Tibial artery (tissue), 4 donors: ENCODE measurements around the gene CDH5.
A peak's percentile ranks its signal among the peaks of the same experiment; 100 is the strongest.

Experiments
- DNase-seq, 2 donors: peaks; one replicate each; pipeline ENCODE4 v3.0.0-alpha.2; 2019
- H3K27ac ChIP-seq, 2 donors: fragments of 200-600 bp; sonication (generic) in 1 of 2; 1 replicate in 1 of 2; 2 replicates in 1 of 2; pipeline ENCODE4 v1.5.1; 2018 to 2019; ENCODE audit warnings: mild to moderate bottlenecking in 1 of 2
- H3K27me3 ChIP-seq, 2 donors: fragments of 200-600 bp; sonication (generic) in 1 of 2; one replicate each; pipeline versions ENCODE4 v1.5.1 to v1.6.0; 2016 to 2019
- H3K36me3 ChIP-seq, 3 donors: fragments of 200-600 bp; sonication (generic) in 2 of 3; one replicate each; pipeline ENCODE4 v1.5.1; 2016 to 2019; ENCODE audit warnings: mild to moderate bottlenecking in 2 of 3
- H3K4me1 ChIP-seq, 4 donors: fragments of 200-600 bp; sonication (generic) in 2 of 4; 1 replicate in 3 of 4; 2 replicates in 1 of 4; pipeline ENCODE4 v1.5.1; 2016 to 2019
- H3K4me3 ChIP-seq, 2 donors: fragments of 200-600 bp; sonication (generic) in 1 of 2; 1 replicate in 1 of 2; 2 replicates in 1 of 2; pipeline ENCODE4 v1.5.1; 2018 to 2019; ENCODE audit warnings: mild to moderate bottlenecking in 2 of 2
- H3K9me3 ChIP-seq, 3 donors: fragments of 200-600 bp; sonication (generic) in 1 of 3; one replicate each; pipeline ENCODE4 v1.5.1; 2016 to 2019
- CTCF ChIP-seq, 2 experiments: fragments of 200-600 bp in 1 of 2; fragments of 450-650 bp in 1 of 2; IDR thresholded peaks; one replicate each; pipeline ENCODE4 v1.5.1; 2017 to 2019; ENCODE audit warnings: antibody characterized with exemption in 2 of 2, mild to moderate bottlenecking in 1 of 2, moderate library complexity in 1 of 2
- intact Hi-C: fragments of 100-400 bp; cut with DNase I; formaldehyde crosslinking; loops from one replicate; pipeline ENCODE4 v1.15.0; 2023; ENCODE audit warnings: low total_unique reads

CDH5 gene

GRCh38 chr16:66440970-66441369, 74.5 kb downstream of the CDH5 start:
- no peak for TF ChIP-seq CTCF (IDR thresholded peaks at IDR 0.05)
- H3K9me3 ChIP-seq = no peaks in the 10 kb centered on the region
- DNase-seq = no peak
- no peaks in the 10 kb centered on the region for H3K36me3 ChIP-seq
- H3K4me1 ChIP-seq = no peaks in the 10 kb centered on the region
- no peak overlapping the region for H3K4me3 ChIP-seq
- peaks cover 0 to 8% of the 10 kb centered on the region in 2 donors for H3K27me3 ChIP-seq
- intact Hi-C loops = no loop called here
- no peak overlapping the region for H3K27ac ChIP-seq

GRCh38 chr16:66441586-66442375, 75.3 kb downstream of the CDH5 start:
- intact Hi-C loops = no loop called here
- Histone ChIP-seq H3K36me3 (no peaks in the 10 kb centered on the region), H3K4me1 (no peaks in the 10 kb centered on the region), H3K4me3 (no peak overlapping the region), H3K9me3 (no peaks in the 10 kb centered on the region), H3K27ac (no peak overlapping the region), H3K27me3 (peaks cover 0 to 8% of the 10 kb centered on the region in 2 donors)
- no peak for DNase-seq
- TF ChIP-seq CTCF (IDR thresholded peaks at IDR 0.05) = no peak

- no peaks in the 10 kb centered on the region for H3K36me3 ChIP-seq
- intact Hi-C loops = no loop called here
- no peak for TF ChIP-seq CTCF (IDR thresholded peaks at IDR 0.05)
- no peak overlapping the region for H3K27ac ChIP-seq
- DNase-seq = no peak
- no peaks in the 10 kb centered on the region for H3K4me1 ChIP-seq
- H3K27me3 ChIP-seq = peaks cover 0 to 8% of the 10 kb centered on the region in 2 donors
- H3K4me3 ChIP-seq = no peak overlapping the region
- H3K9me3 ChIP-seq = no peaks in the 10 kb centered on the region
These were observed 76.2 kb downstream of the CDH5 start for GRCh38 chr16:66442502-66443268.

GRCh38 chr16:66443269-66443652, 76.8 kb downstream of the CDH5 start:
- H3K4me1 ChIP-seq = no peaks in the 10 kb centered on the region
- no peaks in the 10 kb centered on the region for H3K36me3 ChIP-seq
- no peak overlapping the region for H3K4me3 ChIP-seq
- intact Hi-C loops = no loop called here
- H3K27me3 ChIP-seq = peaks cover 0 to 8% of the 10 kb centered on the region in 2 donors
- H3K27ac ChIP-seq = no peak overlapping the region
- DNase-seq = peak in 1 of 2 donors; percentile 61
- no peaks in the 10 kb centered on the region for H3K9me3 ChIP-seq
- no peak for TF ChIP-seq CTCF (IDR thresholded peaks at IDR 0.05)

- H3K27me3 ChIP-seq = peaks cover 0 to 8% of the 10 kb centered on the region in 2 donors
- no peaks in the 10 kb centered on the region for H3K4me1 ChIP-seq
- DNase-seq = no peak
- H3K36me3 ChIP-seq = no peaks in the 10 kb centered on the region
- intact Hi-C loops = no loop called here
- no peak overlapping the region for H3K4me3 ChIP-seq
- H3K9me3 ChIP-seq = no peaks in the 10 kb centered on the region
- TF ChIP-seq CTCF (IDR thresholded peaks at IDR 0.05) = no peak
- H3K27ac ChIP-seq = no peak overlapping the region
These were observed 77.6 kb downstream of the CDH5 start for GRCh38 chr16:66444049-66444481.
